Measurements from ENCODE around the gene RPL27A.
"Not testable (repeated sequence)": the region's sequence is repeated elsewhere in the genome, so short reads cannot be mapped to it uniquely, and the experiment has no call there.

Gene RPL27A

GRCh38 chr11:8654503-8654902 lies 28.1 kb upstream of the RPL27A start:
- no peak for TF ChIP-seq PKNOX1 (IDR thresholded peaks at IDR 0.05)
- no peak for TF ChIP-seq BHLHE40 (IDR thresholded peaks at IDR 0.05; ENCODE audit: borderline replicate concordance)
- no peak for TF ChIP-seq FOXA1 (IDR thresholded peaks at IDR 0.05)
- no peak for TF ChIP-seq TARDBP (IDR thresholded peaks at IDR 0.05)
- TF ChIP-seq LEF1 (IDR thresholded peaks at IDR 0.05; ENCODE audit: borderline replicate concordance), result no peak
- POLR2A ChIA-PET, result interaction anchor here (6.1 kb wide), 1 partner anchor 28 kb away, joined by 23 read pairs; the partner anchor contains the start of genes RPL27A and TRIM66
- CTCF ChIA-PET, result no interaction called here
- DNase-seq (ENCODE audit: extremely low spot score), result no peak

- DNase-seq (ENCODE audit: extremely low spot score), result no peak
- ChIA-PET POLR2A (interaction anchor here (6.1 kb wide), 1 partner anchor 26 kb away, joined by 23 read pairs; the partner anchor contains the start of genes RPL27A and TRIM66), CTCF (interaction anchor here (0.7 kb wide), 1 partner anchor 25 kb away, joined by 3 read pairs; no protein-coding TSS in a partner anchor)
- TF ChIP-seq BHLHE40 (IDR thresholded peaks at IDR 0.05; ENCODE audit: borderline replicate concordance) (no peak), ZNF384 (IDR thresholded peaks at IDR 0.05) (no peak), CTBP1 (IDR thresholded peaks at IDR 0.05; ENCODE audit: borderline replicate concordance) (no peak), L3MBTL2 (conservative IDR thresholded peaks at IDR 0.05) (no peak), FOXA1 (IDR thresholded peaks at IDR 0.05) (no peak), ELF4 (IDR thresholded peaks at IDR 0.05) (no peak), TARDBP (IDR thresholded peaks at IDR 0.05) (no peak), ARNT (IDR thresholded peaks at IDR 0.05) (no peak), FOXK2 (IDR thresholded peaks at IDR 0.05) (no peak), LEF1 (IDR thresholded peaks at IDR 0.05; ENCODE audit: borderline replicate concordance) (no peak), NFRKB (IDR thresholded peaks at IDR 0.05) (no peak), SP1 (IDR thresholded peaks at IDR 0.05) (no peak), PKNOX1 (IDR thresholded peaks at IDR 0.05) (no peak), SUZ12 (IDR thresholded peaks at IDR 0.05) (no peak), HDGF (IDR thresholded peaks at IDR 0.05; ENCODE audit: borderline replicate concordance) (no peak), FOXM1 (IDR thresholded peaks at IDR 0.05; ENCODE audit: borderline replicate concordance) (no peak)
Measured at GRCh38 chr11:8656291-8656690, 26.3 kb upstream of the RPL27A start.

- POLR2A ChIA-PET, result interaction anchor here (0.8 to 6.1 kb wide), 3 partner anchors 24 to 64 kb away, joined by 3 to 23 read pairs (median 3); partner anchors contain the start of genes RPL27A, STK33 and TRIM66
- DNase-seq (ENCODE audit: extremely low spot score), result no peak
Measured at GRCh38 chr11:8658321-8659057, 24.1 kb upstream of the RPL27A start.

GRCh38 chr11:8661001-8661795 lies 21.4 kb upstream of the RPL27A start:
- ChIA-PET CTCF (no interaction called here), POLR2A (interaction anchor here (1.0 to 1.2 kb wide), 2 partner anchors 10 to 21 kb away, joined by 3 read pairs; partner anchors contain the start of genes RPL27A and TRIM66)
- TF ChIP-seq SUZ12 (IDR thresholded peaks at IDR 0.05), result no peak
- TF ChIP-seq ELF4 (IDR thresholded peaks at IDR 0.05), result no peak
- TF ChIP-seq SP1 (IDR thresholded peaks at IDR 0.05), result no peak
- no peak for DNase-seq (ENCODE audit: extremely low spot score)

More at GRCh38 chr11:8658321-8659057, 24.1 kb upstream of the RPL27A start:
- TF ChIP-seq SUZ12 (IDR thresholded peaks at IDR 0.05) (no peak), SP1 (IDR thresholded peaks at IDR 0.05) (no peak), CTBP1 (IDR thresholded peaks at IDR 0.05; ENCODE audit: borderline replicate concordance) (no peak), FOXA1 (IDR thresholded peaks at IDR 0.05) (no peak), ELF4 (IDR thresholded peaks at IDR 0.05) (no peak), FOXK2 (IDR thresholded peaks at IDR 0.05) (no peak), FOXM1 (IDR thresholded peaks at IDR 0.05; ENCODE audit: borderline replicate concordance) (no peak), NFRKB (IDR thresholded peaks at IDR 0.05) (no peak), HDGF (IDR thresholded peaks at IDR 0.05; ENCODE audit: borderline replicate concordance) (no peak), ZNF384 (IDR thresholded peaks at IDR 0.05) (no peak), TARDBP (IDR thresholded peaks at IDR 0.05) (no peak), ARNT (IDR thresholded peaks at IDR 0.05) (no peak), BHLHE40 (IDR thresholded peaks at IDR 0.05; ENCODE audit: borderline replicate concordance) (no peak), LEF1 (IDR thresholded peaks at IDR 0.05; ENCODE audit: borderline replicate concordance) (no peak)
- CTCF ChIA-PET, result interaction anchor here (0.7 kb wide), 1 partner anchor 19 kb away, joined by 3 read pairs; no protein-coding TSS in a partner anchor

GRCh38 chr11:8665222-8665621 lies 17.4 kb upstream of the RPL27A start:
- no peak for DNase-seq (ENCODE audit: extremely low spot score)
- POLR2A ChIA-PET, result interaction anchor here (1.9 kb wide), 1 partner anchor 17 kb away, joined by 6 read pairs; the partner anchor contains the start of genes RPL27A and TRIM66
- CTCF ChIA-PET, result no interaction called here
- TF ChIP-seq PKNOX1 (IDR thresholded peaks at IDR 0.05) (no peak), CTBP1 (IDR thresholded peaks at IDR 0.05; ENCODE audit: borderline replicate concordance) (no peak), FOXK2 (IDR thresholded peaks at IDR 0.05) (no peak), LEF1 (IDR thresholded peaks at IDR 0.05; ENCODE audit: borderline replicate concordance) (no peak), L3MBTL2 (conservative IDR thresholded peaks at IDR 0.05) (no peak), NFRKB (IDR thresholded peaks at IDR 0.05) (no peak)

- CTCF ChIA-PET; DNase-seq (ENCODE audit: extremely low spot score); POLR2A ChIA-PET: not testable (repeated sequence)
Measured at GRCh38 chr11:8670081-8670480, 12.5 kb upstream of the RPL27A start.

Measured in HEK293T (cell line).